ENCODE results near the gene HERC3.

DNA sequence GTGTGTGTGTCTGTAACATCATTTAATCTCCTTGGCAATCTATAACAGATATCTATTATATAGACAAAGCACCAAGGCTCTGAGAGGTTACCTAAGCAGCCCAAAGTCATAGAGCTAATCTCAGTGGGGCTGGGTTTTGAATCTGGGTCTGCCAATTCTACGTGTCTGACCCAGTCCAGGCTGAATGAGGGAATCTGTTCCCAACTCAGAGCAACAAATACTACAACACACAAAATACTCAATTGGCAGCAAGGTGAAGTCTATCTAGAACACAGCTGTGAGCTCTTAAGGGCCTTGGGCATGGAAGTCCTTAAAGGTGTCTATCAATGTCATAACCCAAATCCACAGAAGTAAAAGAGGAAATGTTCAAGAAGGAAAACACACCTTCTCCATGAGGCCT, 152.9 kb downstream of the HERC3 start:
- TF ChIP-seq POLR2A (IDR thresholded peaks at IDR 0.05): no peak
- TF ChIP-seq, protein P1, sequence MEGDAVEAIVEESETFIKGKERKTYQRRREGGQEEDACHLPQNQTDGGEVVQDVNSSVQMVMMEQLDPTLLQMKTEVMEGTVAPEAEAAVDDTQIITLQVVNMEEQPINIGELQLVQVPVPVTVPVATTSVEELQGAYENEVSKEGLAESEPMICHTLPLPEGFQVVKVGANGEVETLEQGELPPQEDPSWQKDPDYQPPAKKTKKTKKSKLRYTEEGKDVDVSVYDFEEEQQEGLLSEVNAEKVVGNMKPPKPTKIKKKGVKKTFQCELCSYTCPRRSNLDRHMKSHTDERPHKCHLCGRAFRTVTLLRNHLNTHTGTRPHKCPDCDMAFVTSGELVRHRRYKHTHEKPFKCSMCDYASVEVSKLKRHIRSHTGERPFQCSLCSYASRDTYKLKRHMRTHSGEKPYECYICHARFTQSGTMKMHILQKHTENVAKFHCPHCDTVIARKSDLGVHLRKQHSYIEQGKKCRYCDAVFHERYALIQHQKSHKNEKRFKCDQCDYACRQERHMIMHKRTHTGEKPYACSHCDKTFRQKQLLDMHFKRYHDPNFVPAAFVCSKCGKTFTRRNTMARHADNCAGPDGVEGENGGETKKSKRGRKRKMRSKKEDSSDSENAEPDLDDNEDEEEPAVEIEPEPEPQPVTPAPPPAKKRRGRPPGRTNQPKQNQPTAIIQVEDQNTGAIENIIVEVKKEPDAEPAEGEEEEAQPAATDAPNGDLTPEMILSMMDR (IDR thresholded peaks at IDR 0.05): no peak
- TF ChIP-seq EP300 (IDR thresholded peaks at IDR 0.05): no peak

Measured in gastroesophageal sphincter (tissue), 3 donors.